K562 (cell line): ENCODE measurements around the gene MEIS1.

Source experiments
- CHD1 ChIP-seq: fragments of 200-600 bp; sonication (generic); IDR thresholded peaks from one replicate; pipeline ENCODE4 v1.6.1; 2012; ENCODE audit warnings: mild to moderate bottlenecking, moderate library complexity, low read length, inconsistent platforms
- CTCF ChIP-seq, 3 experiments: IDR thresholded peaks in 2 of 3; conservative IDR thresholded peaks in 1 of 3; 2 replicates each; pipeline ENCODE4 v1.5.1; 2011 to 2012; ENCODE audit warnings: low read length in 3 of 3, mild to moderate bottlenecking in 3 of 3, control low read depth in 2 of 3, improper control_type of control experiment in 1 of 3, inconsistent platforms in 1 of 3, low read depth in 1 of 3, mixed read lengths in 1 of 3, moderate library complexity in 1 of 3; ENCODE audit not compliant: insufficient read depth in 2 of 3
- GABPB1 ChIP-seq: sonication (generic); formaldehyde crosslinking; IDR thresholded peaks from 2 replicates; pipeline ENCODE4 v1.8.0; 2022; ENCODE audit warnings: mild to moderate bottlenecking, missing genetic modification reagents
- MYC ChIP-seq, 2 experiments: fragments of 250-450 bp in 1 of 2; sonication (Bioruptor Pico) in 1 of 2; IDR thresholded peaks; 2 replicates each; pipeline versions ENCODE4 v1.5.1 to v1.6.1; 2012 to 2021; ENCODE audit warnings: low read depth in 2 of 2, borderline replicate concordance in 1 of 2, improper control_type of control experiment in 1 of 2, low read length in 1 of 2, mild to moderate bottlenecking in 1 of 2, moderate library complexity in 1 of 2
- POLR2AphosphoS5 ChIP-seq: IDR thresholded peaks from 2 replicates; pipeline ENCODE4 v1.6.1; 2011; ENCODE audit warnings: mild to moderate bottlenecking, low read depth, low read length, moderate library complexity; ENCODE audit not compliant: control insufficient read depth, insufficient read depth
- STAT6 ChIP-seq: sonication (generic); formaldehyde crosslinking; IDR thresholded peaks from 2 replicates; pipeline ENCODE4 v1.8.1; 2023; ENCODE audit warnings: mild to moderate bottlenecking, missing genetic modification reagents
- SUPT5H ChIP-seq: fragments of 450-650 bp; IDR thresholded peaks from 2 replicates; pipeline ENCODE4 v1.6.1; 2016
- ZBTB8A ChIP-seq: fragments of 450-650 bp; IDR thresholded peaks from 2 replicates; pipeline ENCODE4 v1.6.1; 2018; ENCODE audit warnings: mild to moderate bottlenecking, moderate library complexity; ENCODE audit not compliant: partially characterized antibody

- TF ChIP-seq CHD1 (no peak), ZBTB8A (no peak), STAT6 (CRISPR knock-in tag) (no peak), MYC (IDR thresholded peaks at IDR 0.05; ENCODE audit: low read depth, low read length) (no peak), MYC (CRISPR knock-in tag; IDR thresholded peaks at IDR 0.05; ENCODE audit: borderline replicate concordance, low read depth) (no peak), CTCF (IDR thresholded peaks at IDR 0.05 in 2 of 3, conservative IDR thresholded peaks at IDR 0.05 in 1 of 3; ENCODE audit: insufficient read depth in 2 of 3, low read depth in 1 of 3, low read length in 3 of 3) (no peak), GABPB1 (CRISPR knock-in tag) (no peak), POLR2AphosphoS5 (no peak), SUPT5H (no peak)
Observed at GRCh38 chr2:66575625-66576310, 140.8 kb downstream of the MEIS1 start.
